GM18951 (cell line): ENCODE results near the gene ASF1A.

Experiments used
- POLR2A ChIP-seq: IDR thresholded peaks from 4 replicates; pipeline ENCODE4 v1.6.1; 2011; ENCODE audit warnings: mild to moderate bottlenecking; ENCODE audit not compliant: insufficient read length, insufficient read depth; ENCODE audit errors: extremely low read depth
- in situ Hi-C: fragments of 300-500 bp; cut with MboI; formaldehyde crosslinking; loops from one replicate; pipeline ENCODE4 v1.12.0; 2022; ENCODE audit warnings: low sequenced_read_pairs, mixed read lengths, inconsistent platforms; ENCODE audit not compliant: unreplicated experiment

The ASF1A gene

DNA sequence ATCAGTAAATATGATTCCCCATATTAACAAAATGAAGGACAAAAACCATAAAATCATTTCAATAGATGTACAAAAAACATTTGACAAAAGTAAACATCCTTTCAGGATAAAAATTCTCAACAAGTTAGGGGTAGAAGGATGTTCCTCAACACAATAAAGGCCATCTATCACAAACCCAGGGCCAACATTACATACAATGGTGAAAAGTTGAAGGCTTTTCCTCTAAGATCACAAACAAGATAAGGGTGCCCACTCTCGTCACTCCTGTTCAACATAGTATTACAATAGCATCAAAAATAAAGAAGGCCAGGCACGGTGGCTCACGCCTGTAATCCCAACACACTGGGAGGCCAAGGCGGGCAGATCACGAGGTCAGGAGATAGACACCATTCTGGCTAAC lies 22.6 kb upstream of the ASF1A start:
- TF ChIP-seq POLR2A = no peak
- in situ Hi-C loops = no loop called here

DNA sequence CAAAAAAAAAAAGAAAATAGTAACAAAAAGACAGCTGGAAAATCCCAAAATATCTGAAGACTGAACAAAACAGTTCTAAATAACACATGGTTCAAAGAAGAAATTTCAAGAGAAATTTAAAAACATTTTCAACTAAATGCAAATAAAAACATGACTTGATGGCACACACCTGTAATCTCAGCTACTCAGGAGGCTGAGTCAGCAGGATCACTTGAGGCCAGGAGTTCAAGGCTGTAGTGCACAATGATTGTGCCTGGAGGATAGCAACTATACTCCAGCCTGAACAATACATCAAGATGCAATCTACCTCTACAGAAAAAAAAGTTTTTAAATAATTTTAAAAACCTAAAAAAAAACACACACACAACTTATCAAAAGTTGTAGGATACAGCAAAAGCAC lies 21.6 kb upstream of the ASF1A start:
- in situ Hi-C loops = no loop called here

DNA sequence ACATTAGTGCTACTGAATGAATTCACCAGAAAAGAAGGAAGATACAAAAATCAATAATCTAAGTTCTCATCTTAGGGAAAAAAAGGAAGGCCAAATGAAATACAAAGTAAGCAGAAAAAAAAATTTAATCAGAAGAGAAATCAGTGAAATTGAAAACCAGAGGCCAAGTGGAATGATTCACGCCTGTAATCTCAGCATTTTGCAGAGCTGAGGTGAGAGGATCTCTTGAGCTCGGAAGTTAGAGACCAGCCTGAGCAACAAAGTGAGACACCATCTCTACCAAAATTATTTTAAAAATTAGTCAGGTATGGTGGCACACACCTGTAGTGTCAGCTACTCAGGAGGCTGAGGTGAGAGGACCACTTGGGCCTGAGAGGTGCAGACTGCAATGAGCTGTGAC lies 21.2 kb upstream of the ASF1A start:
- TF ChIP-seq POLR2A = no peak
- in situ Hi-C loops = no loop called here

More for the DNA sequence above, 21.6 kb upstream of the ASF1A start:
- no peak for TF ChIP-seq POLR2A

GRCh38 chr6:118873239-118873638 lies 20.7 kb upstream of the ASF1A start:
- TF ChIP-seq POLR2A = no peak
- in situ Hi-C loops = no loop called here

- in situ Hi-C loops = no loop called here
- TF ChIP-seq POLR2A = no peak
Observed at GRCh38 chr6:118875672-118876071, 18.3 kb upstream of the ASF1A start.

DNA sequence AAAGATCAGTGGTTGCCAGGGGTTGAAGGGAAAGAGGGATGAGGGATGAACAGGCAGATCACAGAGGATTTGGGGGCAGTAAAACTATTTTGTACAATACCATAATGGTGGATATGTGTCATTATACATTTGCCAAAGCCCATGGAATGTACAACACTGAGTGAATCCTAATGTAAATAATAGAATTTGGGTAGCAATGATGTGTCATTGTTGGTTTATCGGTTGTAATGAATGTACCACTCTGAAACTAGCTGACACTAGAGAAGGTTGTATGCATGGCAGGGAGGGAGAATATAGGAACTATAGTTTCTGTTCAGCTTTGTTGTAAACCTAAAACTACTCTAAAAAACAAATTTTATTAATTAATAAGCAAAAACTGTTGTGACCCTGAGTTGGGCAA lies 17.8 kb upstream of the ASF1A start:
- in situ Hi-C loops = no loop called here
- TF ChIP-seq POLR2A = no peak

DNA sequence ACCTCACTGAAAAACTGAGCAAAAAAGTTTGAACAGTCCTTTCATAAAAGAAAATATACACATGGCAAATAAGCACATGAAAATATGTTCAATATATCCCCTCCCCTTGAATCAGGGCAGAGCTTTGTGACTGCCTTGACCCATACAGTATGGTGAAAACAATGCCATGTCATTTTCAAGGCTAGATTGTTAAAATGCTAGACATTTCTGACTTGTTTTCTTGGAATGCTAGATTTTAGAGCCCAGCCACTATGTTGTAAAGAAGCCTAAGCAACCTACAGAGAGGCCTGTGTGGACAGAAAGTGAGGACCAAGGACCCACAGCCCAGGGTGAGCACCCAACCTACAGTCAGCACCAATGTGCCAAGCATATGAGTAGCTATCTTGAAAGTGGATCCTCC lies 17.1 kb upstream of the ASF1A start:
- in situ Hi-C loops = no loop called here
- TF ChIP-seq POLR2A = no peak

- in situ Hi-C loops = no loop called here
- no peak for TF ChIP-seq POLR2A
Observed at GRCh38 chr6:118877806-118878205, 16.1 kb upstream of the ASF1A start.

GRCh38 chr6:118881440-118882313 lies 12.3 kb upstream of the ASF1A start:
- TF ChIP-seq POLR2A = no peak
- in situ Hi-C loops = no loop called here

DNA sequence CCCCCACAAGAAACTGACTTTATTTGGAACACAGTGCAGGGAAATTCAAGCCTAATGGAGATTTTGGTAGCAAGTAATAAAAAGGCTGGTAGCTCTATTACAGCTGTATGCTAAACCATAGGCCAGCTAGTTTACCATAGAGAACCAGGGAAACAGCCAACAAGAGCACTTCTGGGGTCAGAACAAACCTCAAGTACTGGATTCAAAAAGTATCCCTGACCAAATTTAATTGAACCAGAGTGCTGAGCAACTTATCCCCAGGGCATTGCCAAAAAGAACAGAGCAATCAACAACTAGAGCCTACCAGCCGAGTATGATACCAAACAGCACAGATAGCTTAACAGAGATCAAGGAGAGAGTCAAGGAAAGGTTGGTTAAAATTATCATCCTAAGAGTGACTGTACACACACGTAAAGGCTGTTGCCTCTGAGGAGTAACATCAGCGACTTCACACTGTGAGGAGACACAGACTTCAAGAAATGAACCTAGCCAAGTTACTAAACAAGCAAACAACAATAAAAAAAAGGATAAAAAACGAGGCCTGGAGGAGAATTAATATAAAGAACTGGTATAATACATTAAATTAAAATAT lies 11.5 kb upstream of the ASF1A start:
- no peak for TF ChIP-seq POLR2A
- in situ Hi-C loops = no loop called here

GRCh38 chr6:118886641-118887040 lies 7.3 kb upstream of the ASF1A start:
- TF ChIP-seq POLR2A = no peak
- in situ Hi-C loops = no loop called here

DNA sequence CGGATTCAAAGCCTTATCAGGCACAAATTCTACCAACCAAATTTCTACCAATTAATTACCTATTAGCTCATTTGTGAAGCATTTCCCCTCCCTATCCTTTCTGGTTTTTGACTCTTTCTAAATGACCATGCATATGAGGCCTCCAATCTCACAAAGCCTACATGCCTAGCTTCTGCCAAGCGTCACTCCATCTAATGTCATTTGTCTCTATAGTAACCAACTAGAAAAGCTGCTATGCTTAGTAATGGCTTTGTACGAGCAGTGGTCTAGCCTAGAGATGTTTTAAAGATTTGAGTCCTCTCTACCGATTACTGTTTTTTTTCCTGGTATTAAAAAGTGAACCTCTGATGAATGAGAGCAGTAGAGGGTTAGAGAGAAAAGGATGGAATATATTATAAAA lies 4.8 kb upstream of the ASF1A start:
- in situ Hi-C loops = no loop called here
- no peak for TF ChIP-seq POLR2A

GRCh38 chr6:118890997-118891790 lies 2.8 kb upstream of the ASF1A start:
- TF ChIP-seq POLR2A = no peak
- in situ Hi-C loops = no loop called here
